ENCODE data around the gene BTBD1. TPM values are rescaled to one million over a fixed set of nuclear protein-coding genes. Genes with fewer than 3 reads are reported as not detected.

The BTBD1 gene
- total and polyA plus RNA-seq, 2 donors (not counting 3 experiments of a cell fraction or from before 2014, with no cell fraction given) = 30.8 to 58.0 TPM

GRCh38 chr15:83110381-83110780, 43.3 kb upstream of the BTBD1 start:
- ChIA-PET POLR2A (no interaction called here), CTCF (interaction anchor here (1.0 kb wide), 1 partner anchor 43 kb away, joined by 3 read pairs; the partner anchor contains the start of gene BTBD1)
- dilution Hi-C loops (cut with MboI; ENCODE audit: extremely low pct_ligation_motif_present, low sequenced_read_pairs) = no loop called here
- intact Hi-C loops (cut with micrococcal nuclease) = loop anchor here (5.0 kb wide), 1 partner anchor 568 kb away; the partner anchor contains the start of gene RPS17
- H3K4me2 ChIP-seq (ENCODE audit: insufficient read depth, low read length) = no peak overlapping the region
- peaks cover 29% of the 10 kb centered on the region for H3K79me2 ChIP-seq (ENCODE audit: control insufficient read depth, insufficient read depth, low read length)
- H3K4me1 ChIP-seq (ENCODE audit: control insufficient read depth, extremely low read depth, insufficient read depth, low read length) = peaks cover 67% of the 10 kb centered on the region
- H2AFZ ChIP-seq (ENCODE audit: low read depth, low read length) = no peak overlapping the region
- TF ChIP-seq CTCF (IDR thresholded peaks at IDR 0.05; ENCODE audit: extremely low read depth in 1 of 2, insufficient read depth in 1 of 2, low read depth in 1 of 2, low read length in 2 of 2) = no peak
- no peak for TF ChIP-seq POLR2AphosphoS5 (IDR thresholded peaks at IDR 0.05; ENCODE audit: insufficient read depth, low read depth, low read length)
- no peak for TF ChIP-seq FOS (IDR thresholded peaks at IDR 0.05; ENCODE audit: borderline replicate concordance, insufficient read depth, low read length)
- no peak for TF ChIP-seq EZH2 (IDR thresholded peaks at IDR 0.05; ENCODE audit: borderline replicate concordance, low read depth, low read length, severe bottlenecking)
- no peak for TF ChIP-seq MAX (IDR thresholded peaks at IDR 0.05; ENCODE audit: insufficient read depth, insufficient read length)
- no peak for TF ChIP-seq MYC (IDR thresholded peaks at IDR 0.05; ENCODE audit: low read depth, low read length)
- no peak for TF ChIP-seq GATA2 (IDR thresholded peaks at IDR 0.05; ENCODE audit: insufficient read depth, insufficient read length, low read depth, low read length)
- no peak for TF ChIP-seq POLR2A (IDR thresholded peaks at IDR 0.05; ENCODE audit: low read depth, low read length)
- TF ChIP-seq JUN (IDR thresholded peaks at IDR 0.05; ENCODE audit: borderline replicate concordance, insufficient read depth, insufficient read length, low read depth) = no peak
- H3K36me3 ChIP-seq (ENCODE audit: control insufficient read depth in 2 of 2, extremely low read depth in 1 of 2, insufficient read depth in 2 of 2, low read length in 2 of 2) = peaks cover 0 to 9% of the 10 kb centered on the region in 2 experiments
- DNase-seq (ENCODE audit: low read depth, low spot score) (peak; percentile 57), FAIRE-seq (no peak)
- H3K9me3 ChIP-seq (replicated peaks; ENCODE audit: control insufficient read depth, insufficient read depth, low read length) = no peaks in the 10 kb centered on the region
- no peaks in the 10 kb centered on the region for H4K20me1 ChIP-seq (replicated peaks; ENCODE audit: control insufficient read depth, extremely low read depth, insufficient read depth, low read length)
- H3K27ac ChIP-seq (ENCODE audit: insufficient read depth, low read depth, low read length) = peak overlapping the region; percentile 6
- no peaks in the 10 kb centered on the region for H3K9me1 ChIP-seq (replicated peaks; ENCODE audit: control insufficient read depth, extremely low read depth, insufficient read depth, low read length)
- no peak overlapping the region for H3K9ac ChIP-seq (replicated peaks; ENCODE audit: extremely low read depth, insufficient read depth, low read length)
- no peak overlapping the region for H3K4me3 ChIP-seq (replicated peaks in 1 of 3; ENCODE audit: insufficient read depth in 1 of 3, low read depth in 1 of 3, low read length in 3 of 3)
- no TSS peak for BruUV-seq (replicated peaks)
- H3K27me3 ChIP-seq (ENCODE audit: control insufficient read depth in 2 of 2, insufficient read depth in 2 of 2, low read length in 2 of 2) = no peaks in the 10 kb centered on the region
